ENCODE measurements around the gene MYH15.

MYH15 gene

DNA sequence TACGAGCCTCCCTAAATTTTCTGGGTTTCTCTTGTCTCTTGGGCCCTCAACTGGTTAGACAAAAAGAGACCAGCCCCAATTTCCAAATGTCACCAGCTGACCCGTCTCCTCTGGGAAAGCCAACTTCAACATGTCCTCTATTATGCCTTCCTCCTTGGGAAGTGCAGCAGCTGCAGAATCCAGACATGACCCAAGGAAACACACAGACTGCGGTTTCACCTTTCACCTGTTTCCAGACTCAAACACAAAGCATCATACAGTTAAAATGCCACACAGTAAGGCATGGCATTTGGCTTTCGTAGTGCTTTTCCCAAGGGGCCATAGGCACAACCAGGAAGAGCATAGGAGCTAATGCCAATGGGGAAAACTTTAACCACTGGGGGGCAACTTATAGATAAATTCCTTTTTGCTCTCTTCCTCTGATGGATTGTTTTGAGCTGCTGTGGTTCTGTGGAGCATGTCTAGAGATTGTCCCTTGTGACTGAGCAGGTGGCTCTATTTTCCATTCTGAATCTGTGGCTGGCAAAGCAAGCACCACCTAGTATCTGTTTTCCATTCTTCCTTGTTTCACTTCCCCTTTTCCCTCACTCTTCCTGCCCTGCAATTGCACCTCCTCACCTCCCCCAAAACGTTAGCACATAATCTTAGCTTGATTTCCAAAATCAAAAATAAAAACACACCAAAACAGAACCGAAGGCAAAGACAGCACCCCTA lies 164.7 kb downstream of the MYH15 start:
- DNase-seq (ENCODE audit: low read depth, low spot score): no peak
- H3K27ac ChIP-seq: no peak overlapping the region

DNA sequence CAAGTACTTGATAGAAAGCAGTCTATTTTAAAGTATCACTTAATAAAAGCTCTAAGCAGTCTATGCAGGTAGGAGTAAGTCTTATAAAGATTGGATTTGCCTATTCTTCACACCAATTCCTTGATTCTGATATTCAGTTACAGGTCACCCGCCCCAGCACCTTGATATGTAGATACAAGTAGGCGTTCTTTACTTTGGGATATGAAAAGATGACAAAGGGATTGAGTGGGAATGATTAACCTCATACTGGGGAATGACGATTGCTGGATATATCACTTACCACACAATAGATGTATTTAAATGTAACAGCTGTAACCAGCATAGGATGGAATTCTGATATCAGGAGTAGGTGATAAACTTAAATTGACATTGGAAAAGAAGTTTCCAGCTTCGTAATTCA lies 166.9 kb downstream of the MYH15 start:
- H3K27ac ChIP-seq: no peak overlapping the region
- DNase-seq (ENCODE audit: low read depth, low spot score): no peak

DNA sequence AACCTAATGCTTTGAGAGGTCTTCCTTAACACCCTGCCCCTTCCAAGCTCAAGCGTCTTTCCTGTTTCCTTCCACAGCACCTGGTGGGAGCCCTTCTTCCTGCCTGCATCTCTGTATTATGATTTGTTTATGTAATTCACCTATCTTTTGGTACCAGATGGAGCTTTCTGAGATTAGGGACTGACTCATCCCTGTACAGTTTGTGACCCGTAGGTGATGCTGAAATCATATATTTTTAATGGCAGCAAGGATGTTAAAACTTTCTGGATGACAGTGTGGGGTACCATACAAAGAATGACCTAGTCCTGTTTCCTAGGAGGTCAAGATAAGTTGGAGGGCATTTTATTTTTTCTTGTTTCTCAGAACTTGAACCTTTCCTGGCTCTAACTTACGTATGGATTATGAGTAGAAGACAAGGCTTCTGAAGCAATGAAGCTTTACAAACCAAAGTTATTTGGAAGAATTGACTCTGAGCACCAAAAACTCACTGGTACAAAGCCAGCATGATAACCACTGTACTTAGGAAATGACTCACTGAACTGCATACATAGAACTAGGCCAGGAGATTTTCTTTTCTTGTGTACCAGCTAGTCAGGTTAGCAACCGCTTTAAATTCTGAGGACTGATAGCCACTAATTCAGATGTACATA lies 167.4 kb downstream of the MYH15 start:
- no peak overlapping the region for H3K27ac ChIP-seq
- DNase-seq (ENCODE audit: low read depth, low spot score): no peak

DNA sequence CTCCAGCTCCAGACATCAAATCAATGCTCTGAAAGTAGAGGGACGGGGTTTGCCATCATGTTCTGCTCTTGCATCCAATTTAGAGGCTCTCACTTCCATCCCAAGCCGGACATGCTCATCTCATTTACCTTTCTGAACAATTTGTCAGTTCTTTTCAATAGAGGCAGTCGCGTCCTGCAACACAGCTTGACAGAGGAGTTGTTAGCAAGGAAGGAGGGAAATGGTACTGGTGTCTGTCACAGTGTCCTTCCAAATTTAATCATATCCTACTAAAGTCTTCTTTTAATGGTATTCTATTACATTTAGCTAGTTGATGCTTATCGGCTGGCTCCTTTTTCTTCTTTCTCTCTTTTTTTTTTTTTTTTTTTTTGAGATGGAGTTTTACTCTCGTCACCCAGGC lies 168.5 kb downstream of the MYH15 start:
- DNase-seq (ENCODE audit: low read depth, low spot score): no peak
- no peak overlapping the region for H3K27ac ChIP-seq

DNA sequence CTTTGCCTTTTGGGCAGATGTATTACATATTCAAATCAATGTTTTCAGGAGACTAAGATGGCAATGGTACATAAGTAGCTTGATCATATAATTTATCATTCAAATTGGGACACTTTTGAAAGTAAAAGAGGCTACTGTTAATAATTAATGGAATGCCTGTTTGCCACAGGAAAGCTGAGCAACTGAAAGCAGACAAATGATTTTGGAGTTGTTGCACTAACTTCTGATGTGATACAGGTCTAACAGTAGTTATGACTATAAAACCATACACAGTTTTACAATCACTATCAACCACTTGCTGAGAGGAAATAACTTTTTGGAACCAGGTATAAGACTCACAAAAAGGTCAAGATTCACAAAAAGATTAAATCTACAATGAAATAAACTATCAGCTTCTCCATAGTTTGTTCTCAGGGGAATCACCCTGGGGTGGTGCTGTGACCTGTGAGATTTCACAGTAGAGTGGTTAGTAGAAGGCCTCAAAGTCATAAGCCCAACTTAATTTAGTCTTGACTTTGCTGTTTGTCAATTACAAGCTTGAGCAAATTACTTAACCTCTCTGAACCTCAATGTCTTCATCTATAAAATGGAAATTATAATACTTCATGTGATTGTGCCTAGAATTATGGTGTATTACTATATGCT lies 171.4 kb downstream of the MYH15 start:
- no peak for DNase-seq (ENCODE audit: low read depth, low spot score)
- H3K27ac ChIP-seq: no peak overlapping the region

DNA sequence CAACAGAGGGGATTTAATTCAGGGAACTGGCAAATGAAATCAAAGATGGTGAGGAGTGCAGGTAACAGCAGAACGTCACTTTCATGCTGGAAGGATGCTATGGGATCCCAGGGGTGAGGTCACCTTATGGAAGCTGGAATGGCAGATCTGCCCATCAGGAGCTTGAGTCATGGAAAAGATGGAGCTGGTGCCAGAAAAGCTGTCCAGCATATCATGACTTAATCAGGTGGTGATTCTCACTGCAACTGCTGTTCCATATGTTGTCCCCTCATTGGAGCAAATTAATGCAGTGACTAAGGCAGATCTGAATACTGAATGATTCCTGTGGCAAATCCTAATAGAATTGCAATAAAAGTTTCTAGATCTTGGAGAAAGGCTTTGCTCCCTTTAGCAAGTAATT lies 175.7 kb downstream of the MYH15 start:
- no peak for DNase-seq (ENCODE audit: low read depth, low spot score)
- no peak overlapping the region for H3K27ac ChIP-seq

DNA sequence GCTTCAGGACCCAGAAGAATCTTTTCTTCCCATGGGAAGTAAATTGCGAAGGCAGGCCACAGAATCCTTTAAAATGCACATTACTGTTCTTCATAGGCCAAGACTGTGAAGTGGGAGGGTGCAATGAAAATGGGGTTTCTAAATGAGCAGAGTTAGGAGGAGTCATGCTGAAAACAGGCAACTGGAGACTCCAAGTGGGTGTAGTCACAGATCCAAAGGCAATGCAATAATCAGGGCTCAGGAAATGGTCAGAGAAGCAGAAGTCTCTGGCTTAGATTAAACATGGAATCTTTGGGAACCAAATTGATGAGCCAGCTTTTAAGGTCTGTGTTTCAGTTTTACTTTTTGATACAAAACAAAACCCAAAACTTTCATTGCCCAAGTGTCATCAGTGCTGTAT lies 176.4 kb downstream of the MYH15 start:
- no peak overlapping the region for H3K27ac ChIP-seq
- no peak for DNase-seq (ENCODE audit: low read depth, low spot score)

DNA sequence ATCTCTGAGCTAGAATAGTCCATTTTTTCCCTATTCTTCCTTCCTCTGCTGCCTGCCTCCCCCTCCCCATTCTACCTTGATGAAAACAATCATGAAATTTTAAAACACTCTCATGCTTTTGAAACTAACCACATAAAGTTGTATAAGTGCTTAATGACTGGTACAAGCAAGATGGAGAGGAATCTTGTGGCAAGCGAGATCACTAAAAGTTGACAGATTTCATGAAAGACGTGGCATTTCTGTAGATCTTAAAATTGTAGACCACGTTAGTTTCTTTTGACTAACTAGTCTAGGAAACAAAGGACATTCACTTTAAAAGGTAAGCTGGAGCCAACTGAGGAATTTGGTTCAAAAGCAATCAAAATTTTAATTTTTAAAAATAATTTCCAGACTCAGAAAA lies 178.6 kb downstream of the MYH15 start:
- no peak for DNase-seq (ENCODE audit: low read depth, low spot score)
- no peak overlapping the region for H3K27ac ChIP-seq

All from epithelial cell of prostate (primary cell).